SK-N-SH (cell line): ENCODE data around the gene IQCE. TPM values are rescaled to one million over a fixed set of nuclear protein-coding genes. Genes with fewer than 3 reads are reported as not detected.

Source experiments
- CTCF ChIA-PET: fragments of 300-600, 350-600 bp; formaldehyde crosslinking; extraction: SDS; loops from one replicate; lab custom pipeline; 2021; lab: Yijun Ruan, JAX
- POLR2A ChIA-PET: fragments of 350-600 bp; sonication (Branson Sonifier 250); formaldehyde crosslinking; extraction: SDS; loops from one replicate; lab custom pipeline; 2020; ENCODE audit warnings: antibody characterized with exemption, inconsistent platforms; lab: Yijun Ruan, JAX
- DNase-seq: peaks from one replicate; pipeline ENCODE4 v3.0.0; 2012
- H2AFZ ChIP-seq: fragments of 200-600 bp; sonication (generic); 2 replicates; pipeline ENCODE4 v1.8.1; 2016; ENCODE audit warnings: antibody characterized with exemption, mild to moderate bottlenecking, low read depth
- H3F3A ChIP-seq: fragments of 200-600 bp; sonication (generic); replicated peaks from 2 replicates; pipeline ENCODE3; 2016; ENCODE audit warnings: antibody characterized with exemption, mild to moderate bottlenecking; ENCODE audit not compliant: insufficient read depth
- H3K27ac ChIP-seq, 2 experiments: fragments of 200-500 bp in 1 of 2; fragments of 200-600 bp in 1 of 2; sonication (Bioruptor generic) in 1 of 2; sonication (generic), shearing (Covaris generic) in 1 of 2; 2 replicates each; pipeline versions ENCODE4 v1.5.1 to v1.6.1; 2014 to 2016; ENCODE audit warnings: low read depth in 2 of 2, inconsistent platforms in 1 of 2, low read length in 1 of 2, mild to moderate bottlenecking in 1 of 2, mixed read lengths in 1 of 2
- H3K27me3 ChIP-seq: fragments of 200-600 bp; sonication (generic), shearing (Covaris generic); 2 replicates; pipeline ENCODE4 v1.6.1; 2016; ENCODE audit warnings: mixed run types; ENCODE audit not compliant: insufficient read depth
- H3K36me3 ChIP-seq, 2 experiments: fragments of 200-500 bp in 1 of 2; fragments of 200-600 bp in 1 of 2; sonication (Bioruptor generic) in 1 of 2; sonication (generic) in 1 of 2; replicated peaks in 1 of 2; 2 replicates each; pipeline versions ENCODE3 to v1.5.1; 2014 to 2016; ENCODE audit warnings: low read length in 1 of 2, mild to moderate bottlenecking in 1 of 2; ENCODE audit not compliant: insufficient read depth in 2 of 2, control insufficient read depth in 1 of 2
- H3K4me1 ChIP-seq, 2 experiments: fragments of 200-500 bp in 1 of 2; fragments of 200-600 bp in 1 of 2; sonication (Bioruptor generic) in 1 of 2; sonication (generic), shearing (Covaris generic) in 1 of 2; 2 replicates each; pipeline versions ENCODE4 v1.5.1 to v1.6.1; 2014 to 2016; ENCODE audit warnings: low read depth in 1 of 2, low read length in 1 of 2, mixed run types in 1 of 2; ENCODE audit not compliant: insufficient read depth in 2 of 2, control insufficient read depth in 1 of 2
- H3K4me2 ChIP-seq: fragments of 200-600 bp; sonication (generic), shearing (Covaris generic); 2 replicates; pipeline ENCODE4 v1.6.1; 2017; ENCODE audit warnings: mixed run types
- H3K4me3 ChIP-seq, 2 experiments: fragments of 200-500 bp in 1 of 2; fragments of 200-600 bp in 1 of 2; sonication (Bioruptor generic) in 1 of 2; sonication (generic), shearing (Covaris generic) in 1 of 2; 2 replicates each; pipeline versions ENCODE4 v1.5.1 to v1.8.1; 2014 to 2016; ENCODE audit warnings: low read depth in 2 of 2, inconsistent platforms in 1 of 2, low read length in 1 of 2, mild to moderate bottlenecking in 1 of 2, mixed read lengths in 1 of 2, moderate library complexity in 1 of 2
- H3K79me2 ChIP-seq: fragments of 200-600 bp; sonication (generic); 2 replicates; pipeline ENCODE4 v1.8.1; 2017; ENCODE audit warnings: mild to moderate bottlenecking; ENCODE audit not compliant: insufficient read depth
- H3K9ac ChIP-seq: fragments of 200-600 bp; sonication (generic); 2 replicates; pipeline ENCODE4 v1.6.1; 2017; ENCODE audit warnings: mixed run types
- H3K9me2 ChIP-seq: fragments of 200-600 bp; sonication (generic); 2 replicates; pipeline ENCODE4 v1.6.1; 2017; ENCODE audit warnings: mixed run types
- H3K9me3 ChIP-seq: fragments of 200-600 bp; sonication (generic); 2 replicates; pipeline ENCODE4 v1.6.1; 2017; ENCODE audit warnings: mixed run types, mild to moderate bottlenecking, moderate library complexity
- H4K20me1 ChIP-seq: fragments of 200-600 bp; sonication (generic); 2 replicates; pipeline ENCODE4 v1.6.1; 2017; ENCODE audit warnings: mild to moderate bottlenecking, mixed run types; ENCODE audit not compliant: insufficient read depth
- EP300 ChIP-seq, 2 experiments: IDR thresholded peaks; 2 replicates each; pipeline versions ENCODE4 v1.4.0 to v1.6.1; 2012; ENCODE audit warnings: borderline replicate concordance in 1 of 2, low read depth in 1 of 2, low read length in 1 of 2
- EZH2phosphoT487 ChIP-seq: fragments of 200-600 bp; sonication (generic); IDR thresholded peaks from 2 replicates; pipeline ENCODE4 v1.6.1; 2017; ENCODE audit warnings: low read depth, mixed run types, mild to moderate bottlenecking, antibody characterized with exemption, moderate library complexity, borderline replicate concordance
- FOSL2 ChIP-seq: IDR thresholded peaks from 2 replicates; pipeline ENCODE4 v1.4.0; 2012; ENCODE audit warnings: low read depth, mild to moderate bottlenecking, moderate library complexity, borderline replicate concordance
- GATA2 ChIP-seq: sonication (generic); formaldehyde crosslinking; IDR thresholded peaks from 2 replicates; pipeline ENCODE4 v1.5.0; 2020; ENCODE audit warnings: mild to moderate bottlenecking, missing genetic modification reagents
- JUND ChIP-seq: IDR thresholded peaks from 2 replicates; pipeline ENCODE4 v1.4.0; 2012
- MXI1 ChIP-seq: IDR thresholded peaks from 2 replicates; pipeline ENCODE4 v1.6.1; 2012; ENCODE audit warnings: mild to moderate bottlenecking, low read depth, low read length, improper control_type of control experiment
- POLR2AphosphoS5 ChIP-seq: IDR thresholded peaks from 2 replicates; pipeline ENCODE4 v1.6.1; 2012; ENCODE audit warnings: low read depth, low read length
- RAD21 ChIP-seq: IDR thresholded peaks from 2 replicates; pipeline ENCODE4 v1.6.1; 2012; ENCODE audit warnings: mild to moderate bottlenecking, low read length
- RCOR1 ChIP-seq: fragments of 150-350 bp; IDR thresholded peaks from 2 replicates; pipeline ENCODE4 v1.6.1; 2017; ENCODE audit warnings: antibody characterized with exemption, low read length
- REST ChIP-seq: IDR thresholded peaks from 2 replicates; pipeline ENCODE4 v1.6.1; 2012; ENCODE audit warnings: mild to moderate bottlenecking, low read depth, low read length, moderate library complexity
- RXRA ChIP-seq: IDR thresholded peaks from 2 replicates; pipeline ENCODE4 v1.4.0; 2012; ENCODE audit warnings: low read depth, mild to moderate bottlenecking, borderline replicate concordance
- SMC3 ChIP-seq: IDR thresholded peaks from 2 replicates; pipeline ENCODE4 v1.6.1; 2012; ENCODE audit warnings: low read depth, low read length, improper control_type of control experiment
- TAF1 ChIP-seq: IDR thresholded peaks from 2 replicates; pipeline ENCODE4 v1.6.1; 2012; ENCODE audit warnings: low read depth, mild to moderate bottlenecking, low read length, moderate library complexity, borderline replicate concordance
- TCF12 ChIP-seq: IDR thresholded peaks from 2 replicates; pipeline ENCODE4 v1.4.0; 2012
- WGBS: methylation state at CpG from one replicate; pipeline ENCODE4 v1.1.6; 2017; ENCODE audit warnings: low lambda C conversion rate; 5-methylcytosine and 5-hydroxymethylcytosine counted together
- polyA plus RNA-seq, 3 experiments: library from polyadenylated mRNA; depleted of rRNA; stranded (reverse); fragments of >200 nt; gene quantifications; 2 replicates each; pipeline ENCODE4 v1.2.3, GENCODE V29; 2012
- TF ChIP-seq, protein P1 (sequence below): IDR thresholded peaks from 2 replicates; pipeline ENCODE4; 2012
- TF ChIP-seq, protein P2 (sequence below): IDR thresholded peaks from 2 replicates; pipeline ENCODE4 v1.4.0; 2012; ENCODE audit warnings: low read depth
- TF ChIP-seq, protein P3 (sequence below): IDR thresholded peaks from 2 replicates; pipeline ENCODE4 v1.4.0; 2012; ENCODE audit warnings: low read depth, borderline replicate concordance
- TF ChIP-seq, protein P4 (sequence below): fragments of 200-600 bp; sonication (generic); IDR thresholded peaks from 2 replicates; pipeline ENCODE4 v1.6.1; 2017; ENCODE audit warnings: antibody characterized with exemption, mild to moderate bottlenecking, moderate library complexity

The IQCE gene
- polyA plus RNA-seq, 1 of the 3 experiments (the other 2 are of a cell fraction) = 14.4 TPM

- H3K79me2 ChIP-seq = 0 out of 2 replicates have a peak, but pooled peaks cover 5% of the 10 kb centered on the region
- TF ChIP-seq, protein P1, sequence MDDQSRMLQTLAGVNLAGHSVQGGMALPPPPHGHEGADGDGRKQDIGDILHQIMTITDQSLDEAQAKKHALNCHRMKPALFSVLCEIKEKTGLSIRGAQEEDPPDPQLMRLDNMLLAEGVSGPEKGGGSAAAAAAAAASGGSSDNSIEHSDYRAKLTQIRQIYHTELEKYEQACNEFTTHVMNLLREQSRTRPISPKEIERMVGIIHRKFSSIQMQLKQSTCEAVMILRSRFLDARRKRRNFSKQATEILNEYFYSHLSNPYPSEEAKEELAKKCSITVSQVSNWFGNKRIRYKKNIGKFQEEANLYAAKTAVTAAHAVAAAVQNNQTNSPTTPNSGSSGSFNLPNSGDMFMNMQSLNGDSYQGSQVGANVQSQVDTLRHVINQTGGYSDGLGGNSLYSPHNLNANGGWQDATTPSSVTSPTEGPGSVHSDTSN = no peak
- TF ChIP-seq EZH2phosphoT487 (no peak), POLR2AphosphoS5 (no peak), RXRA (no peak), GATA2 (CRISPR knock-in tag) (no peak), RCOR1 (no peak), EP300 (IDR thresholded peaks at IDR 0.05; ENCODE audit: borderline replicate concordance in 1 of 2, low read depth in 1 of 2, low read length in 1 of 2) (no peak), REST (no peak), RAD21 (no peak), FOSL2 (no peak), TCF12 (no peak), JUND (no peak), MXI1 (no peak), SMC3 (no peak), TAF1 (no peak)
- TF ChIP-seq, protein P2, sequence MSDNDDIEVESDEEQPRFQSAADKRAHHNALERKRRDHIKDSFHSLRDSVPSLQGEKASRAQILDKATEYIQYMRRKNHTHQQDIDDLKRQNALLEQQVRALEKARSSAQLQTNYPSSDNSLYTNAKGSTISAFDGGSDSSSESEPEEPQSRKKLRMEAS = no peak
- TF ChIP-seq, protein P3, sequence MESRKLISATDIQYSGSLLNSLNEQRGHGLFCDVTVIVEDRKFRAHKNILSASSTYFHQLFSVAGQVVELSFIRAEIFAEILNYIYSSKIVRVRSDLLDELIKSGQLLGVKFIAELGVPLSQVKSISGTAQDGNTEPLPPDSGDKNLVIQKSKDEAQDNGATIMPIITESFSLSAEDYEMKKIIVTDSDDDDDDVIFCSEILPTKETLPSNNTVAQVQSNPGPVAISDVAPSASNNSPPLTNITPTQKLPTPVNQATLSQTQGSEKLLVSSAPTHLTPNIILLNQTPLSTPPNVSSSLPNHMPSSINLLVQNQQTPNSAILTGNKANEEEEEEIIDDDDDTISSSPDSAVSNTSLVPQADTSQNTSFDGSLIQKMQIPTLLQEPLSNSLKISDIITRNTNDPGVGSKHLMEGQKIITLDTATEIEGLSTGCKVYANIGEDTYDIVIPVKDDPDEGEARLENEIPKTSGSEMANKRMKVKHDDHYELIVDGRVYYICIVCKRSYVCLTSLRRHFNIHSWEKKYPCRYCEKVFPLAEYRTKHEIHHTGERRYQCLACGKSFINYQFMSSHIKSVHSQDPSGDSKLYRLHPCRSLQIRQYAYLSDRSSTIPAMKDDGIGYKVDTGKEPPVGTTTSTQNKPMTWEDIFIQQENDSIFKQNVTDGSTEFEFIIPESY = no peak
- TF ChIP-seq, protein P4, sequence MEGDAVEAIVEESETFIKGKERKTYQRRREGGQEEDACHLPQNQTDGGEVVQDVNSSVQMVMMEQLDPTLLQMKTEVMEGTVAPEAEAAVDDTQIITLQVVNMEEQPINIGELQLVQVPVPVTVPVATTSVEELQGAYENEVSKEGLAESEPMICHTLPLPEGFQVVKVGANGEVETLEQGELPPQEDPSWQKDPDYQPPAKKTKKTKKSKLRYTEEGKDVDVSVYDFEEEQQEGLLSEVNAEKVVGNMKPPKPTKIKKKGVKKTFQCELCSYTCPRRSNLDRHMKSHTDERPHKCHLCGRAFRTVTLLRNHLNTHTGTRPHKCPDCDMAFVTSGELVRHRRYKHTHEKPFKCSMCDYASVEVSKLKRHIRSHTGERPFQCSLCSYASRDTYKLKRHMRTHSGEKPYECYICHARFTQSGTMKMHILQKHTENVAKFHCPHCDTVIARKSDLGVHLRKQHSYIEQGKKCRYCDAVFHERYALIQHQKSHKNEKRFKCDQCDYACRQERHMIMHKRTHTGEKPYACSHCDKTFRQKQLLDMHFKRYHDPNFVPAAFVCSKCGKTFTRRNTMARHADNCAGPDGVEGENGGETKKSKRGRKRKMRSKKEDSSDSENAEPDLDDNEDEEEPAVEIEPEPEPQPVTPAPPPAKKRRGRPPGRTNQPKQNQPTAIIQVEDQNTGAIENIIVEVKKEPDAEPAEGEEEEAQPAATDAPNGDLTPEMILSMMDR = no peak
- TF ChIP-seq, all 33 proteins: peak for 0
- Histone ChIP-seq H3K36me3 (peaks cover 3 to 27% of the 10 kb centered on the region in 2 experiments), H3K4me3 (no peak overlapping the region), H2AFZ (no peak overlapping the region), H3K9me3 (no peaks in the 10 kb centered on the region), H3K9me2 (no peaks in the 10 kb centered on the region), H3K27ac (no peak overlapping the region), H3K9ac (no peak overlapping the region), H3K4me1 (no peaks in the 10 kb centered on the region), H3K4me2 (no peak overlapping the region), H3K27me3 (no peaks in the 10 kb centered on the region), H3F3A (no peaks in the 10 kb centered on the region), H4K20me1 (no peaks in the 10 kb centered on the region)
- CTCF ChIA-PET = interaction anchor here (1.5 to 2.7 kb wide), 5 partner anchors 8 to 106 kb away, joined by 5 to 10 read pairs (median 6); no protein-coding TSS in a partner anchor
- no peak for DNase-seq
- WGBS = 93% methylated on average over 21 of the region's 21 CpGs
- POLR2A ChIA-PET = no interaction called here
Observed at GRCh38 chr7:2575046-2575732, 16.4 kb downstream of the IQCE start.
